ENCODE results near the gene AMOT. TPM values are rescaled to one million over a fixed set of nuclear protein-coding genes. Genes with fewer than 3 reads are reported as not detected.

AMOT gene
- total RNA-seq, 1 experiment from 2014 or later: 0.09 TPM

DNA sequence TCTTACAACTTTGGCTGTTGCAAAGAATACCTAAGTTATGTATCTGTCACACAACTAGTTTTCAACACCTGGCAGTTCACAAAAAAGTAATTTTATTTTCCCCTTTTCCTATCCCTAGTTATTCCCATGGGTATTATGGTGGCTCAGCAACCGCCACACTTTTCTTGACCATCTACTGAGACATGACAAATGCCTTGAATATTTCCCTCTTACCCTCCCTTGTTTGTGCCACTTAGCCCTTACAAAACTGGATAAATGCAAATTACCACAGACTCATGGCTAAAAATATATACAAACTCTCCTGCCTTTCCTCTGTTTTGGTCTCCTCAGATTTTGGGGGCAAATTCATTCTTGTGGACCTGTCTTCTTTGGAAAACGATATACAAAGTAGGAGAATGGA is 72.1 kb downstream of the AMOT start:
- H3K4me3 Mint-ChIP-seq (ENCODE audit: unreplicated experiment): no peak overlapping the region
- no peaks in the 10 kb centered on the region for H3K9me3 Mint-ChIP-seq (ENCODE audit: unreplicated experiment)
- no TSS peak for BruUV-seq (replicated peaks)
- intact Hi-C loops (cut with micrococcal nuclease): no loop called here
- H3K4me1 Mint-ChIP-seq (ENCODE audit: insufficient read depth, unreplicated experiment): no peaks in the 10 kb centered on the region
- no peak overlapping the region for H3K27ac Mint-ChIP-seq (ENCODE audit: low read depth, unreplicated experiment)
- H3K27me3 Mint-ChIP-seq (ENCODE audit: insufficient read depth, unreplicated experiment): peaks cover 73% of the 10 kb centered on the region
- DNase-seq (ENCODE audit: unreplicated experiment): no peak
- ChIA-PET CTCF (no interaction called here), POLR2A (no interaction called here)
- no peaks in the 10 kb centered on the region for H3K36me3 Mint-ChIP-seq (ENCODE audit: insufficient read depth, unreplicated experiment)
- TF ChIP-seq, protein P1, sequence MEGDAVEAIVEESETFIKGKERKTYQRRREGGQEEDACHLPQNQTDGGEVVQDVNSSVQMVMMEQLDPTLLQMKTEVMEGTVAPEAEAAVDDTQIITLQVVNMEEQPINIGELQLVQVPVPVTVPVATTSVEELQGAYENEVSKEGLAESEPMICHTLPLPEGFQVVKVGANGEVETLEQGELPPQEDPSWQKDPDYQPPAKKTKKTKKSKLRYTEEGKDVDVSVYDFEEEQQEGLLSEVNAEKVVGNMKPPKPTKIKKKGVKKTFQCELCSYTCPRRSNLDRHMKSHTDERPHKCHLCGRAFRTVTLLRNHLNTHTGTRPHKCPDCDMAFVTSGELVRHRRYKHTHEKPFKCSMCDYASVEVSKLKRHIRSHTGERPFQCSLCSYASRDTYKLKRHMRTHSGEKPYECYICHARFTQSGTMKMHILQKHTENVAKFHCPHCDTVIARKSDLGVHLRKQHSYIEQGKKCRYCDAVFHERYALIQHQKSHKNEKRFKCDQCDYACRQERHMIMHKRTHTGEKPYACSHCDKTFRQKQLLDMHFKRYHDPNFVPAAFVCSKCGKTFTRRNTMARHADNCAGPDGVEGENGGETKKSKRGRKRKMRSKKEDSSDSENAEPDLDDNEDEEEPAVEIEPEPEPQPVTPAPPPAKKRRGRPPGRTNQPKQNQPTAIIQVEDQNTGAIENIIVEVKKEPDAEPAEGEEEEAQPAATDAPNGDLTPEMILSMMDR (IDR thresholded peaks at IDR 0.05; ENCODE audit: unreplicated experiment): no peak

DNA sequence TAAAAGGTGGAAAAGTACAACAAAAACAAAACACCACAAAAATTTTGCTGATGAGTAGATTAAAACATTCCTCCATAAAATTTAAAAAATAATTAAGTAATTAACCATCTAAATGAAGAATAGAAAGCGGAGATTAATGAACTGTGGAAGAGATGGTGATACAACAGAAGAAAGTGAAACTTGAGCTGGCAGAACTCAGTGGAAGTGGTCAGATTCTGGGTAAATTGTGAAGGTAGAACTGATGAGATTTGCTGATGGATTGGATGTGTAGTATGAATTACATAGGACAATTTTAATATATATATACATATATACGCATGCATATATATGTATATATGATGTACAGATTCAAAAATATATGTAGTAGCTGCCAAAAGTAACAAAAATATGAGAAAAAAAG is 73.9 kb downstream of the AMOT start:
- Mint-ChIP-seq H3K4me1 (ENCODE audit: insufficient read depth, unreplicated experiment) (no peaks in the 10 kb centered on the region), H3K27ac (ENCODE audit: low read depth, unreplicated experiment) (no peak overlapping the region), H3K9me3 (ENCODE audit: unreplicated experiment) (no peaks in the 10 kb centered on the region), H3K27me3 (ENCODE audit: insufficient read depth, unreplicated experiment) (peaks cover 57% of the 10 kb centered on the region), H3K4me3 (ENCODE audit: unreplicated experiment) (no peak overlapping the region), H3K36me3 (ENCODE audit: insufficient read depth, unreplicated experiment) (no peaks in the 10 kb centered on the region)
- TF ChIP-seq, protein P1 (IDR thresholded peaks at IDR 0.05; ENCODE audit: unreplicated experiment): no peak
- ChIA-PET POLR2A (no interaction called here), CTCF (no interaction called here)
- no peak for DNase-seq (ENCODE audit: unreplicated experiment)
- no TSS peak for BruUV-seq (replicated peaks)
- intact Hi-C loops (cut with micrococcal nuclease): no loop called here

DNA sequence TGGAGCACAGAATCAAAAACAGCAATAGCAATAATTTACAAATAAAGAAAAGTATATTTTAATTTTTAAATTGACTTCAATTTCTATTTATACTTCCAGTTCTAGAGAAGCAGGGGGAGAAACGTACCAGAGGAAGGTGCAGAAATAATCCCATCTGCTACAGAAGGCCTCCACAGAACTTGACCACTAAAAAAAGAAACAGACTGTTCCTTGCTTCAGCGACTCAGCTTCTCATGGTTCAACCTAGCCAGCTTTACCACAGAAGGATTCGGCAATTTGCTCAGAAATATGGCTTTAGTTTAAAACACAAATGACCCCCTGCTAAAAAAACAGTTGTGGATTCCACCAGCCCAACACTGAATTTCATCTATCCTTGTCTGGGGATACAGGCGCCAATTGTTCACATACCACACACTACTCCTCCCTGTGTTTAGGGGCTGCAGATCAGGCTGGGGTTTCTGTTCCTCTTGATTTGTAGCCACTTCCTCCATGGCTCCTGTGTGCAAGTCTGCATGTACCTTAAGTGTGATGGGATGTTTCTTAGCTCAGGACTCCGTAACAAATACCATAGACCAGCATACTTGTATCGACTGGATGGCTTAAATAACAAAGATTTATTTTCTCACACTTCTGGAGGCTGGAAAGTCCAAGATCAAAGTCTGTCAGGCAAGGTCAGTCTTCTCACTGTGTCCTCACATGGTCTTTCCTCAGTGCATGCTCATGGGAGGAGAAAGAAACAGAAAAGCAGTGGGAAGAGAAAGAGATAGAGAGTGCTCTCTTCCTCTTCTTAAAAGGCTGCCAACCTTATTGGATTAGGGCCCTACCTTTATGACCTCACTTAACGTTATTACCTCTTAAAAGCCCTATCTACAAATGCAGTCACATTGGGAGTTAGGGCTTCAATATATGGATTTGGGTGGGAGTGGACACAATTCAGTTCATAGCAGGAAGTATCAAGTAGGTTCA is 79.1 kb downstream of the AMOT start:
- DNase-seq (ENCODE audit: unreplicated experiment): no peak
- Mint-ChIP-seq H3K4me1 (ENCODE audit: insufficient read depth, unreplicated experiment) (no peaks in the 10 kb centered on the region), H3K36me3 (ENCODE audit: insufficient read depth, unreplicated experiment) (no peaks in the 10 kb centered on the region), H3K4me3 (ENCODE audit: unreplicated experiment) (no peak overlapping the region), H3K27me3 (ENCODE audit: insufficient read depth, unreplicated experiment) (peaks cover 42% of the 10 kb centered on the region), H3K9me3 (ENCODE audit: unreplicated experiment) (no peaks in the 10 kb centered on the region), H3K27ac (ENCODE audit: low read depth, unreplicated experiment) (no peak overlapping the region)
- POLR2A ChIA-PET: no interaction called here
- BruUV-seq (replicated peaks): no TSS peak
- CTCF ChIA-PET: interaction anchor here (0.6 kb wide), 1 partner anchor 21 kb away, joined by 3 read pairs; no protein-coding TSS in a partner anchor
- TF ChIP-seq, protein P1 (IDR thresholded peaks at IDR 0.05; ENCODE audit: unreplicated experiment): no peak
- intact Hi-C loops (cut with micrococcal nuclease): no loop called here

DNA sequence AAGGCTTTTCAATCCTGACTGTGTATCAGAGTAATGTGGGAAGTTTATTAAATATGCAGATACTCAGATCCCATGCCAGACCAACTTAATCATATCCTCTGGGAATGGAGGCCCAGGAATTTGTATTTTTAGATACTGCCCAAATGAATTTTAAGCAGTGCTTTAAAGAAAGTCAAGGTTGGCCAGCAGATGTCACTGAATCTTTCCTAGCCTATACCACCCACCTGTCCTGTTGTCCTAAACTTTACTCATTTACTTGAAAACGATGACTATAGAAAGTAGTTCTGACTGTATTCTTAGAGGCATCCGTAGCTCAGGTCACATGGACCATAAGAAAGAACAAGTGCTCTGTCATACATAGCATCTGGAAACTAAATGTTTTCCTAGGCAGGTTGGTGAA is 79.9 kb downstream of the AMOT start:
- ChIA-PET POLR2A (no interaction called here), CTCF (no interaction called here)
- intact Hi-C loops (cut with micrococcal nuclease): no loop called here
- TF ChIP-seq, protein P1 (IDR thresholded peaks at IDR 0.05; ENCODE audit: unreplicated experiment): no peak
- Mint-ChIP-seq H3K4me1 (ENCODE audit: insufficient read depth, unreplicated experiment) (no peaks in the 10 kb centered on the region), H3K9me3 (ENCODE audit: unreplicated experiment) (no peaks in the 10 kb centered on the region), H3K4me3 (ENCODE audit: unreplicated experiment) (no peak overlapping the region), H3K27ac (ENCODE audit: low read depth, unreplicated experiment) (no peak overlapping the region), H3K27me3 (ENCODE audit: insufficient read depth, unreplicated experiment) (peaks cover 41% of the 10 kb centered on the region), H3K36me3 (ENCODE audit: insufficient read depth, unreplicated experiment) (no peaks in the 10 kb centered on the region)
- no peak for DNase-seq (ENCODE audit: unreplicated experiment)
- BruUV-seq (replicated peaks): no TSS peak
